GM12878 (cell line): Measurements from ENCODE around the gene HK2. TPM values are rescaled to one million over a fixed set of nuclear protein-coding genes. Genes with fewer than 3 reads are reported as not detected.
"Not testable (repeated sequence)": the region's sequence is repeated elsewhere in the genome, so short reads cannot be mapped to it uniquely, and the experiment has no call there.

Experiments used
- ATAC-seq: fragments of 200-7000 bp; cut with Tn5 transposase; 3 replicates; pipeline ENCODE4 v1.9.1; 2020; ENCODE audit warnings: mild to moderate bottlenecking, moderate library complexity
- BruUV-seq: library from RNA; stranded (reverse); fragments of 400-500 nt; replicated peaks from 2 replicates; lab custom pipeline; 2021; lab: Mats Ljungman, UMichigan
- CTCF ChIA-PET: fragments of 300-600 bp; sonication (Branson Sonifier 250); formaldehyde crosslinking; extraction: SDS; loops from one replicate; lab custom pipeline; 2021; ENCODE audit warnings: inconsistent platforms; lab: Yijun Ruan, JAX
- POLR2A ChIA-PET: fragments of 350-600 bp; formaldehyde crosslinking; extraction: SDS; loops from one replicate; lab custom pipeline; 2021; ENCODE audit warnings: inconsistent platforms; lab: Charles Lee
- RAD21 ChIA-PET: fragments of 300-600 bp; sonication (Branson Sonifier 250); formaldehyde crosslinking; loops from one replicate; lab custom pipeline; 2023; ENCODE audit warnings: antibody characterized with exemption; ENCODE audit not compliant: unreplicated experiment; lab: Charles Lee
- SMC1A ChIA-PET: fragments of 300-600 bp; sonication (Branson Sonifier 250); formaldehyde crosslinking; loops from one replicate; lab custom pipeline; 2023; ENCODE audit not compliant: unreplicated experiment, uncharacterized antibody; lab: Charles Lee
- DNase-seq: peaks from one replicate; pipeline ENCODE4 v3.0.0-alpha.2; 2011; ENCODE audit warnings: low read depth, low spot score
- FAIRE-seq: peaks from 3 replicates; lab custom pipeline; 2011; peaks lifted over from hg19 to GRCh38; lab: Jason Lieb, UNC
- H2AFZ ChIP-seq: 2 replicates; pipeline ENCODE4 v1.6.0; 2011; ENCODE audit warnings: low read depth, low read length, control low read depth; ENCODE audit not compliant: control insufficient read depth
- H3K27ac ChIP-seq: 2 replicates; pipeline ENCODE4 v1.5.1; 2011; ENCODE audit warnings: control low read depth; ENCODE audit not compliant: control insufficient read depth, insufficient read depth
- H3K27me3 ChIP-seq, 2 experiments: replicated peaks in 1 of 2; 2 replicates each; pipeline versions ENCODE4 v1.6.0 to v1.6.1; 2011; ENCODE audit warnings: low read length in 1 of 2; ENCODE audit not compliant: control insufficient read depth in 2 of 2, insufficient read depth in 2 of 2
- H3K36me3 ChIP-seq, 2 experiments: 2 replicates each; pipeline ENCODE4 v1.5.1; 2011; ENCODE audit warnings: low read length in 1 of 2; ENCODE audit not compliant: control insufficient read depth in 2 of 2, insufficient read depth in 2 of 2
- H3K4me1 ChIP-seq: 2 replicates; pipeline ENCODE4 v1.6.1; 2011; ENCODE audit warnings: mild to moderate bottlenecking, low read length, moderate library complexity, mixed read lengths; ENCODE audit not compliant: control insufficient read depth, insufficient read depth
- H3K4me2 ChIP-seq: 2 replicates; pipeline ENCODE4 v1.6.0; 2011; ENCODE audit warnings: control low read depth; ENCODE audit not compliant: control insufficient read depth, insufficient read depth
- H3K4me3 ChIP-seq: fragments of 200-600 bp; sonication (generic); 2 replicates; pipeline ENCODE4 v1.5.1; 2016
- H3K79me2 ChIP-seq: 2 replicates; pipeline ENCODE4 v1.6.0; 2011; ENCODE audit warnings: low read length; ENCODE audit not compliant: control insufficient read depth, insufficient read depth
- H3K9ac ChIP-seq: 2 replicates; pipeline ENCODE4 v1.8.0; 2011; ENCODE audit warnings: low read length, control low read depth, mixed read lengths; ENCODE audit not compliant: control insufficient read depth, insufficient read depth
- H3K9me3 ChIP-seq: replicated peaks from 3 replicates; pipeline ENCODE4 v1.5.1; 2011; ENCODE audit warnings: mild to moderate bottlenecking, low read length; ENCODE audit not compliant: control insufficient read depth, insufficient read depth
- H4K20me1 ChIP-seq: 2 replicates; pipeline ENCODE4 v1.6.0; 2011; ENCODE audit not compliant: control insufficient read depth, insufficient read depth
- CHD4 ChIP-seq: fragments of 200-600 bp; sonication (generic); IDR thresholded peaks from 2 replicates; pipeline ENCODE4 v1.6.1; 2016; ENCODE audit warnings: mild to moderate bottlenecking
- EP300 ChIP-seq, 2 experiments: fragments of 150-350 bp in 1 of 2; IDR thresholded peaks; 2 replicates each; pipeline ENCODE4 v1.6.1; 2011 to 2012; ENCODE audit warnings: low read depth in 2 of 2, low read length in 2 of 2, borderline replicate concordance in 1 of 2, improper control_type of control experiment in 1 of 2, inconsistent platforms in 1 of 2; ENCODE audit not compliant: control insufficient read depth in 1 of 2
- FOS ChIP-seq: IDR thresholded peaks from 3 replicates; pipeline ENCODE4 v1.6.1; 2011; ENCODE audit warnings: borderline replicate concordance; ENCODE audit not compliant: insufficient read length; ENCODE audit errors: extremely low read depth
- GATAD2B ChIP-seq: fragments of 450-650 bp; conservative IDR thresholded peaks from 2 replicates; pipeline ENCODE4 v1.6.1; 2017; ENCODE audit warnings: low read depth, mild to moderate bottlenecking, moderate library complexity
- POLR2AphosphoS5 ChIP-seq: IDR thresholded peaks from 2 replicates; pipeline ENCODE4 v1.6.1; 2011; ENCODE audit warnings: mild to moderate bottlenecking, low read length, inconsistent platforms
- TCF7 ChIP-seq: IDR thresholded peaks from 2 replicates; pipeline ENCODE4 v1.6.1; 2014; ENCODE audit warnings: antibody characterized with exemption, borderline replicate concordance
- YY1 ChIP-seq: IDR thresholded peaks from 2 replicates; pipeline ENCODE4 v1.6.1; 2011; ENCODE audit warnings: low read depth, mild to moderate bottlenecking, low read length
- WGBS: methylation state at CpG from one replicate; pipeline ENCODE4 v1.1.6; 2016; ENCODE audit warnings: low lambda C conversion rate; ENCODE audit not compliant: insufficient replicate concordance, insufficient coverage; ENCODE audit errors: missing lambda C conversion rate; 5-methylcytosine and 5-hydroxymethylcytosine counted together
- in situ Hi-C: fragments of 300-500 bp; cut with MboI; formaldehyde crosslinking; loops from 9 replicates; pipeline ENCODE4 v1.14.3; 2018; ENCODE audit warnings: mixed read lengths
- intact Hi-C: fragments of 100-400 bp; cut with micrococcal nuclease; formaldehyde crosslinking; loops from one replicate; pipeline ENCODE4 v1.14.2; 2022; ENCODE audit not compliant: unreplicated experiment
- polyA plus RNA-seq, 11 experiments: library from polyadenylated mRNA; depleted of rRNA in 4 of 11; unstranded in 6 of 11; stranded (reverse) in 5 of 11; fragments of >200 nt; fragmentation: Nextera tagmentation in 4 of 11; fragmentation: Illumina TruSeq in 1 of 11; extraction: Ambion mirVana in 4 of 11; extraction: Trizol in 1 of 11; gene quantifications; 1 replicate in 1 of 11; 2 replicates in 10 of 11; pipeline versions ENCODE4 v1.2.1 to v1.2.3, GENCODE V29; 2011 to 2016; ENCODE audit warnings: inconsistent platforms in 2 of 11, missing spikeins in 2 of 11, low read depth in 1 of 11
- total RNA-seq, 4 experiments: library from RNA; depleted of rRNA in 3 of 4; stranded (reverse); fragments of >200 nt in 3 of 4; fragmentation: Illumina TruSeq in 1 of 4; extraction: Trizol in 1 of 4; gene quantifications; 2 replicates each; pipeline versions ENCODE4 v1.2.1 to v1.2.3, GENCODE V29; 2013 to 2021
- TF ChIP-seq, protein P1 (sequence below): IDR thresholded peaks from 2 replicates; pipeline ENCODE4 v1.6.1; 2012; ENCODE audit warnings: mild to moderate bottlenecking, low read depth, low read length
- TF ChIP-seq, protein P2 (sequence below): IDR thresholded peaks from 2 replicates; pipeline ENCODE4 v1.6.1; 2011; ENCODE audit warnings: borderline replicate concordance, low read depth, mild to moderate bottlenecking, moderate library complexity, low read length; ENCODE audit not compliant: insufficient read depth, poor library complexity, severe bottlenecking
- TF ChIP-seq, protein P3 (sequence below): fragments of 450-650 bp; IDR thresholded peaks from 2 replicates; pipeline ENCODE4 v1.6.1; 2016; ENCODE audit warnings: mild to moderate bottlenecking

The HK2 gene
- total and polyA plus RNA-seq, 10 of the 15 experiments (the other 5 are each of a cell fraction or from before 2014, with no cell fraction given), result 5.0 to 73.1 (median 20.2) TPM

DNA sequence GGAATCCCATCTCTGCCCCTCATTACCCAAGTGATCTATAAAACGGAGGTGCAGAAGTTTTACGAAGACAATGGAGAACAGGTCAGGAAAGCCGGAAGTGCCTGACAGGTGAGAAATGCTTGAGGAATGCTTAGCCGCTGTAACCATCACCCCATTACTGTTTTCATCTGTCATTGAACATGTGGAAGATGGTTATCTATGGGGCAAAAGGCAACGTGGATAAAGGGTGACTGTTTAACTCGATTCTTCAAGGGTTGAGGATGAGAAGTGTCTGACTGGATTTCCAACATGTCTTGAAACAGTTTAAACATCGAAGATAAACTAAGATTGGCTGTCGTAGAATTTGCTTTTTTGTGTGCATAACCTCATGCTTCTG lies 17.3 kb downstream of the HK2 start (continued):
- TF ChIP-seq, protein P1, sequence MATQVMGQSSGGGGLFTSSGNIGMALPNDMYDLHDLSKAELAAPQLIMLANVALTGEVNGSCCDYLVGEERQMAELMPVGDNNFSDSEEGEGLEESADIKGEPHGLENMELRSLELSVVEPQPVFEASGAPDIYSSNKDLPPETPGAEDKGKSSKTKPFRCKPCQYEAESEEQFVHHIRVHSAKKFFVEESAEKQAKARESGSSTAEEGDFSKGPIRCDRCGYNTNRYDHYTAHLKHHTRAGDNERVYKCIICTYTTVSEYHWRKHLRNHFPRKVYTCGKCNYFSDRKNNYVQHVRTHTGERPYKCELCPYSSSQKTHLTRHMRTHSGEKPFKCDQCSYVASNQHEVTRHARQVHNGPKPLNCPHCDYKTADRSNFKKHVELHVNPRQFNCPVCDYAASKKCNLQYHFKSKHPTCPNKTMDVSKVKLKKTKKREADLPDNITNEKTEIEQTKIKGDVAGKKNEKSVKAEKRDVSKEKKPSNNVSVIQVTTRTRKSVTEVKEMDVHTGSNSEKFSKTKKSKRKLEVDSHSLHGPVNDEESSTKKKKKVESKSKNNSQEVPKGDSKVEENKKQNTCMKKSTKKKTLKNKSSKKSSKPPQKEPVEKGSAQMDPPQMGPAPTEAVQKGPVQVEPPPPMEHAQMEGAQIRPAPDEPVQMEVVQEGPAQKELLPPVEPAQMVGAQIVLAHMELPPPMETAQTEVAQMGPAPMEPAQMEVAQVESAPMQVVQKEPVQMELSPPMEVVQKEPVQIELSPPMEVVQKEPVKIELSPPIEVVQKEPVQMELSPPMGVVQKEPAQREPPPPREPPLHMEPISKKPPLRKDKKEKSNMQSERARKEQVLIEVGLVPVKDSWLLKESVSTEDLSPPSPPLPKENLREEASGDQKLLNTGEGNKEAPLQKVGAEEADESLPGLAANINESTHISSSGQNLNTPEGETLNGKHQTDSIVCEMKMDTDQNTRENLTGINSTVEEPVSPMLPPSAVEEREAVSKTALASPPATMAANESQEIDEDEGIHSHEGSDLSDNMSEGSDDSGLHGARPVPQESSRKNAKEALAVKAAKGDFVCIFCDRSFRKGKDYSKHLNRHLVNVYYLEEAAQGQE, result no peak
- TF ChIP-seq EP300 (IDR thresholded peaks at IDR 0.05; ENCODE audit: borderline replicate concordance in 1 of 2, control insufficient read depth in 1 of 2, low read depth in 2 of 2, low read length in 2 of 2), result no peak
- TF ChIP-seq POLR2AphosphoS5, result no peak
- TF ChIP-seq, protein P2, sequence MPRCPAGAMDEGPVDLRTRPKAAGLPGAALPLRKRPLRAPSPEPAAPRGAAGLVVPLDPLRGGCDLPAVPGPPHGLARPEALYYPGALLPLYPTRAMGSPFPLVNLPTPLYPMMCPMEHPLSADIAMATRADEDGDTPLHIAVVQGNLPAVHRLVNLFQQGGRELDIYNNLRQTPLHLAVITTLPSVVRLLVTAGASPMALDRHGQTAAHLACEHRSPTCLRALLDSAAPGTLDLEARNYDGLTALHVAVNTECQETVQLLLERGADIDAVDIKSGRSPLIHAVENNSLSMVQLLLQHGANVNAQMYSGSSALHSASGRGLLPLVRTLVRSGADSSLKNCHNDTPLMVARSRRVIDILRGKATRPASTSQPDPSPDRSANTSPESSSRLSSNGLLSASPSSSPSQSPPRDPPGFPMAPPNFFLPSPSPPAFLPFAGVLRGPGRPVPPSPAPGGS, result no peak
- no peak for TF ChIP-seq YY1
- no peak for TF ChIP-seq GATAD2B
- no peak for TF ChIP-seq TCF7
- TF ChIP-seq CHD4, result no peak
- TF ChIP-seq, protein P3, sequence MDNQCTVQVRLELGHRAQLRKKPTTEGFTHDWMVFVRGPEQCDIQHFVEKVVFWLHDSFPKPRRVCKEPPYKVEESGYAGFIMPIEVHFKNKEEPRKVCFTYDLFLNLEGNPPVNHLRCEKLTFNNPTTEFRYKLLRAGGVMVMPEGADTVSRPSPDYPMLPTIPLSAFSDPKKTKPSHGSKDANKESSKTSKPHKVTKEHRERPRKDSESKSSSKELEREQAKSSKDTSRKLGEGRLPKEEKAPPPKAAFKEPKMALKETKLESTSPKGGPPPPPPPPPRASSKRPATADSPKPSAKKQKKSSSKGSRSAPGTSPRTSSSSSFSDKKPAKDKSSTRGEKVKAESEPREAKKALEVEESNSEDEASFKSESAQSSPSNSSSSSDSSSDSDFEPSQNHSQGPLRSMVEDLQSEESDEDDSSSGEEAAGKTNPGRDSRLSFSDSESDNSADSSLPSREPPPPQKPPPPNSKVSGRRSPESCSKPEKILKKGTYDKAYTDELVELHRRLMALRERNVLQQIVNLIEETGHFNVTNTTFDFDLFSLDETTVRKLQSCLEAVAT, result no peak
- no peak for TF ChIP-seq FOS

DNA sequence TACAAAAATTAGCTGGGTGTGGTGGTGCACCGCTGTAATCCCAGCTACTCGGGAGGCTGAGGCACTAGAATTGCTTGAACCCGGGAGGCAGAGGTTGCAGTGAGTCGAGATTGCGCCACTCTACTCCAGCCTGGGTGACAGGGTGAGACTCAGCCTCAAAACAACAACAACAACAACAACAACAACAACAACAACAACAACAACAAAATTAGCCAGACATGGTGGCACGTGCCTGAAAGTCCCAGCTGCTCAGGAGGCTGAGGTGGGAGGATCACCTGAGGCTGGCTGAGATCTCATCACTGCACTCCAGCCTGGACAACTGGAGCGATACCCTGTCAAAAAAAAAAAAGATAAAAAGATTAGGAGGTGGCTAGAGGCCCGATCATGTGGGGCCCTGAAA lies 19.4 kb downstream of the HK2 start:
- Histone ChIP-seq H3K4me1 (peaks cover 27% of the 10 kb centered on the region), H3K36me3 (peaks cover 15 to 31% of the 10 kb centered on the region in 2 experiments), H3K79me2 (peaks cover 58% of the 10 kb centered on the region)
- CTCF ChIA-PET, result interaction anchor here (1.0 to 8.2 kb wide), 4 partner anchors 16 to 755 kb away, joined by 3 to 87 read pairs (median 3); partner anchors contain the start of gene HK2
- H3K9me3 ChIP-seq, DNase-seq, H3K9ac ChIP-seq, ATAC-seq, RAD21 ChIA-PET, POLR2A ChIA-PET, H3K27me3 ChIP-seq, H4K20me1 ChIP-seq, H3K4me2 ChIP-seq, BruUV-seq, intact Hi-C loops, in situ Hi-C loops, SMC1A ChIA-PET, H2AFZ ChIP-seq, H3K27ac ChIP-seq, FAIRE-seq, H3K4me3 ChIP-seq: not testable (repeated sequence)
- 99% methylated on average over 7 of the region's 8 CpGs for WGBS
